Hematopoietic multipotent progenitor cell (in vitro differentiated cells): ENCODE results near the gene DNAI2. TPM values are rescaled to one million over a fixed set of nuclear protein-coding genes. Genes with fewer than 3 reads are reported as not detected.

ENCODE experiments used
- DNase-seq, 3 donors: peaks; one replicate each; pipeline ENCODE4 v3.0.0-alpha.2; 2011 to 2015; ENCODE audit warnings: low read depth in 2 of 3, low spot score in 2 of 3
- total RNA-seq: library from RNA; depleted of rRNA; stranded (reverse); fragments of >200 nt; gene quantifications from one replicate; pipeline ENCODE4 v1.2.3, GENCODE V29; 2012

Gene DNAI2
- total RNA-seq, 1 donor: 0.27 TPM

DNA sequence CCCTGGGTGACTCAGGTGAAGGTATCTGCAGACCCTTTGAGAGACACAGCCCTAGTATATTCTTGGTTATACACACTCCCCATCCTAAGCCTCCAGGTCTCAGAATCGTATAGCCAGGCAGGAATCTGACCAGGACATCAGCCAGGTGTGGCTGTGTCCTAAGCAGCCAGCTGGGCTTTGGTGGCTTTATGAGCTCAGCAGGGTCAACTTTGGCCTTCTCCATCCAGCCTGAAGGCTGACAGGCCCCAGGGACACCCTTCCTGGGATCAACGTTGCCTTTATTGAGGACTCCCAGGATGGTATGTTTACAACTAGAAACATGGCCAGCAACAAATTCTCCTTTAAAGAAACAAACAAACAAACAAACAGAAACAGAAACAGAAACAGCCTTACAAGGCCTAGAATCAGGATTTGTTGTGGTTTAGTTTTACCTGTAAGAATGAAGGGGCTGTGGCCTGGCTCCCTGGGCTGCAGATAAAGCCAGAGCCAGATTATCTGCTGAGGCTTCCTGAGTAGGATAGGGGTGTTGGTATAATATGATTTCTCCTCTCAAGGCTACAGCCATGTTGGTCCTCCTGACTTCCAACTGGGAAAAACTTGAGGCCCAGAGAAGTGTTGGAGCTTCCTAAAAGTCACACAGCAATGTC lies 60.5 kb downstream of the DNAI2 start:
- DNase-seq: no peak

- no peak for DNase-seq
Measured at GRCh38 chr17:74335529-74336062, 61.6 kb downstream of the DNAI2 start.

DNA sequence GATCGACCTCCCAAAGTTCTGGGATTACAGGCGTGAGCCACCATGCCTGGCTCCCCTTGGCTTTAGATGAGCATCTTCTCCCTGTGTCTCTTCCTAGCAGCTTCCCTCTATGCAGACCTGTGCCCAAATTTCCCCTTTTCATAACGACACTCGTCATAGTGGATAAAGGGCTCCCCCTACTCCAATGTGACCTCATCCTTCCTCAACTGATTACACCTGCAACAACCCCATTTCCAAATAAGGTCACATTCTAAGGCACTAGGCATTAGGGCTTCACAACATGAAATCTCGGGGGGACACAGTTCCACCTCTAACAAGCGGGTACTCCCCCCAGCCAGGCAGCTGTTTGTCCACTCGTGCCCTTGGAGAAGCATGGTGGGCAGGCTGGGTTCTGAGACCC lies 62.3 kb downstream of the DNAI2 start:
- DNase-seq: no peak

DNA sequence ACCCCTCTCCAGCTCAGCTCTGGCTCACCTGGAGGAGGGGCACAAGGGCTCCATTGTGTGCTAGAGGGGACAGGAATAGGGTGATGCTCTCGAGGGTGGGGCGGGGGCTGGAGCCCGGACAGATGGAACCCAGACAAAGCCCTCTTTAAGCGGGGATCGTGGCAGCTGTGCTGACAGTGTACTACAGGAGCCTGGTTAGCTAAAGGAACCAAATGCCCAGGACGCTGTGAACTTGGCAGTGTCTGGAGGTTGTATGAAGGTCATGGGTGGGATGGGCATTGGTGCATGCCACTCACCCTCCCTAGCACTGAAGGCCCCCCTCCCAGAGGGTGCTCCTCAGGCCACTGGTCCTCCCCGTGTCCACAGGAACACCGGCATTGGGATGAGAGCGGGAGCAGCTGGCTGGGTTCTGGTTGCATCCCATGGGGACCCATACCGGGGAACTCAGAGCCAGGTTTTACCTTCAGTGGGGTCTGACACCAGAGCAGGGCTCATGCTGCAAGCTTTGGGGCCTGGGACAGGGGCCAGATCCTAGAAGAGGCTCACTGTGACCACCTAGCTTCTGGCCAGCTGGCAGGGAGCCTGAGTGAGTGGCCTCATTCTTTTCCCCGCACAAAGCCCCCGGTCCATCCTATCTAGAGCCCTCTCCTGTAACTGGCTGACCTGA lies 63.9 kb downstream of the DNAI2 start:
- no peak for DNase-seq

GRCh38 chr17:74339537-74340195 lies 65.6 kb downstream of the DNAI2 start:
- no peak for DNase-seq

- no peak for DNase-seq
Measured at GRCh38 chr17:74340470-74341023, 66.5 kb downstream of the DNAI2 start.

GRCh38 chr17:74342224-74342623 lies 68.2 kb downstream of the DNAI2 start:
- DNase-seq: no peak

- DNase-seq: no peak
Measured at GRCh38 chr17:74343121-74343520, 69.1 kb downstream of the DNAI2 start.

DNA sequence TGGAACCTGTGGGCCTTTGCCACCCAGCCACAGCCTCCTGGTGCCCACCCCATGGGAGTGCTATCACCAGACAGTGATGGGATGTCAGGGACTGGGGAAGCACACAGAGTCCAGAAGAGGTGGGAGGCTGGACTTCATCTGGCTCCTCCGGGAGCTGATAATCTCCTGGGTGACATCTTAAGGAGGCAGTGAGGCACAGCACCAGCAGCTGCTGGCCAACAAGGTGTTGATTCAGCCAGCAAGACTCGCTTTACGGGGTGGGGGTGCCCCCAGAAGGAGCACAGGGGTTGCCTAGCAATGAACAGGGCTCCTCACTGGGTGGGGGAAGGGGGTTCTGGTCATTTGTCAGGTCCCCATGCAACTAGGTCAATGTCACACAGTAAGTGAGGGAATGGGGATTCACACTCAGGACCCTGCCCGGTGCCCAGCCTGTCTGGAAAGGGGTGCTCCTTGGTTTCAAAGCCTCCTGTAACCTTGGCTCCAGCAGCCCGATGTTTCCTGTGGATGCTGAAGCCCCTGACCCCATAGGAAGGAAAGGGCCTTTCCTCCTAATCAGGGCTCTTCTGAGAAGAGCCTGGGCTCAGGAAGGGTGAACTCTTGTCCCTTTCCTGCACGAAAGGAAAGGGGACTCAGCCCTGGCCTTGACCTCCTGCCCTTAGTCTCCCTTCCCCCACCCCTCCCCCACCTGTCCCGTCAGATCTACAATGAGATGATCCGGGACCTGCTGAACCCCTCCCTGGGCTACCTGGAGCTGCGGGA lies 69.7 kb downstream of the DNAI2 start:
- DNase-seq: no peak

DNA sequence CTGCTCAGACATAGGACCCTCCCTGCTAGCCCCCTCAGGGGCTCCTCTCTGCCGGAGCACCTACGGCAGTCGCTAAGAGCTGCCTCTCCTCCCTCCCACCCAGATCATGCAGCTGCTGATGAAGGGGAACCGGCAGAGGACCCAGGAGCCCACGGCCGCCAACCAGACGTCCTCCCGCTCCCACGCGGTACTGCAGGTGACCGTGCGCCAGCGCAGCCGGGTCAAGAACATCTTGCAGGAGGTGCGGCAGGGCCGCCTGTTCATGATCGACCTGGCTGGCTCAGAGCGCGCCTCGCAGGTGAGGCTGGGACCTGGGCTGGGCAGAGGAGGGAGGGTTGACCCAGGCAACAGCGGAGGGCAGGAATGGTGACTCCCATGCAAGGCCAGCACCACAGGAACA lies 70.6 kb downstream of the DNAI2 start:
- no peak for DNase-seq

DNA sequence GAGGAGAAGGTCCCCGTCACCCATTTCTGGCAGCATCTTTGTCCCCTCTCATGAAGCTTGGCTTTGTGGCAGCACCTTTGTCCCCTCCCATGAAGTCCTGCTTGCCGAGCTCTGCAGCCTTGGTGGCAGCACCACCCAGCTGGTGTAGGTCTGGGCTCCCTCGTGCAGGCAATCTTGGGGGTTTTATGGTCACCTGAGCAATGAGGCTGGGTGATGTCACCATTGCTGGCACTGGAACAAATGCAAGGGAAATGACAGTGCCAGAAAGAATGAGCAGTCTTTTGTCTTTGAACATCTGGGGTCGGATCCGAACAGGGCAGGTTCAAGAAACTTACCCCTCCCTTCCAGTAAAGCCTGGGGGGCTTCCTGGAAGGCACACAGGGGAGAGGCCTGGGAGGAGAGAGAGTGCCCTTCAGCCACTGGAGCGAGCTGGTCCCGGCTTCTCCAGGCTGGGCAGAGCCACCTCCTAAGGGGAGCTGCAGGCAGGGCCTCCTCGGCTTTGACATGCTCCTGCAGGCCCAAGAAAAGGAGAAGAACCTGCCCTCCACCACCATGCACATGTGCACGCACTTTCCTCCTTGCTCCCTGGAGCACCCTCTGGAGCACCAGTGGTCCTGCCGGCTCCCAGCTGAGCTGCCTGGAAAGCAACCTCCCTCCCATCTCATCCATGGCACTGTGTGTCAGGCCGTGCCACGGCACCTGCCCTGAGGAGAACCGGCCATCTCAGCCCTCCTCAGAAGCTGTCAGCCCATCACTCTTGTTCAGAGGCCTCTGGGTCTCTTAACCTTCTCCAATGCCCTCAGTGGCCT lies 71.6 kb downstream of the DNAI2 start:
- no peak for DNase-seq

DNA sequence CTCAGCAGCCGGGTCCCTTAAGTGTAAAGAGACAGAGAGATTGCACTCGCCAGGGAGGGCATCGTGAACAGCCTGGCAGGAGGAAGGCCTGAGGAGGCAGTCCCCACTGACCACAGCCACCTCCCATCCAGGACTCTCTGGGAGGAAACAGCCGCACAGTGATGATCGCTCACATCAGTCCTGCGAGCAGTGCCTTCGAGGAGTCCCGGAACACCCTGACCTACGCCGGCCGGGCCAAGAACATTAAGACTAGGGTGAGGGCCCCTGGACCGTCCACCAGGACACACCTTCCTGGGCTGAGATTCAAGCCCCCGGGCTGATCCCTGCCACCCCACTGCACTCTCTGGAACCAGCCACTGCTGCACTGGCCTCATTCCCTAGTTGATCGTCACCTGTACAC lies 73.6 kb downstream of the DNAI2 start:
- DNase-seq: no peak

DNA sequence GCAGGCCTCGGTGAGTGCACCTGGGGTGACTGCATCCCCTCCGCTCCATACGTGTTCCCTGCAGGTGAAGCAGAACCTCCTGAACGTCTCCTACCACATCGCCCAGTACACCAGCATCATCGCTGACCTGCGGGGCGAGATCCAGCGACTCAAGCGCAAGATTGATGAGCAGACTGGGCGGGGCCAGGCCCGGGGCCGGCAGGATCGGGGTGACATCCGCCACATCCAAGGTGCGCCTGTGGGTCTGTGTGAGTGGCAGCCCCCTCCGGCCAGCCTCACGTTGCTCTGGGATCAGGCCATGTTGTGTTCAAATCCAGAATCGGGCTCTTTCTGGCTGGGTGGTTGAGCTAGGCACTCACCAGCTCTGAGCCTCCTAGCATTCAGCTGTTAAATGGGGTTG lies 75.1 kb downstream of the DNAI2 start:
- DNase-seq: no peak

DNA sequence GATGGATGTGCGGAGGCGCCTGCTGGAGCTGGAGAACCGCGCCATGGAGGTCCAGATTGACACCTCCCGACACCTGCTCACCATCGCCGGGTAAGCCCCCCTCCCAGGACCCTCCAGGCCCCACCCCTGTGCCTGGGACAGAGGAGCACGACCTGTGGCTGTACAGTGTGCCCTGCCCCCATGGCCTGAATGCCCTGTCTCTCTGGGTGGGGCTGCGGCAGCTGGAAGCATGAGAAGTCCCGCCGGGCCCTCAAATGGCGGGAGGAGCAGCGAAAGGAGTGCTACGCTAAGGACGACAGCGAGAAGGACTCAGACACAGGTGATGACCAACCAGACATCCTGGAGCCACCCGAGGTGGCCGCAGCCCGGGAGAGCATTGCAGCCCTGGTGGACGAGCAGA lies 76.5 kb downstream of the DNAI2 start:
- DNase-seq: no peak

GRCh38 chr17:74351552-74352210 lies 77.6 kb downstream of the DNAI2 start:
- DNase-seq: peak in 2 of 3 donors; percentile 40 to 51

GRCh38 chr17:74353446-74354060 lies 79.5 kb downstream of the DNAI2 start:
- no peak for DNase-seq

DNA sequence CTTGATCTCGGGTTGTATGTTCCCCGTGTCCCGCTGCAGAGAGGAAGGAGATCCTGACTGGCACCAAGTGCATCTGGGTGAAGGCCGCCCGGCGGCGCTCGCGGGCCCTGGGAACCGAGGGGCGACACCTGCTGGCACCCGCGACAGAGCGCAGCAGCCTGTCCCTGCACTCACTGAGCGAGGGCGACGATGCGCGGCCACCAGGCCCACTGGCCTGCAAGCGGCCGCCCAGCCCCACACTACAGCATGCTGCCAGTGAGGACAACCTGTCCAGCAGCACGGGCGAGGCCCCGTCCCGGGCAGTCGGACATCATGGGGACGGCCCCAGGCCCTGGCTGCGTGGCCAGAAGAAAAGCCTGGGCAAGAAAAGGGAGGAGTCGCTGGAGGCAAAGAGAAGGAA lies 80.1 kb downstream of the DNAI2 start:
- DNase-seq: peak in 2 of 3 donors; percentile 73 to 79

- no peak for DNase-seq
Measured at GRCh38 chr17:74354561-74354960, 80.5 kb downstream of the DNAI2 start.

GRCh38 chr17:74355065-74355464 lies 81.0 kb downstream of the DNAI2 start:
- DNase-seq: no peak
